Measurements from ENCODE around the gene PHF13.

The PHF13 gene

DNA sequence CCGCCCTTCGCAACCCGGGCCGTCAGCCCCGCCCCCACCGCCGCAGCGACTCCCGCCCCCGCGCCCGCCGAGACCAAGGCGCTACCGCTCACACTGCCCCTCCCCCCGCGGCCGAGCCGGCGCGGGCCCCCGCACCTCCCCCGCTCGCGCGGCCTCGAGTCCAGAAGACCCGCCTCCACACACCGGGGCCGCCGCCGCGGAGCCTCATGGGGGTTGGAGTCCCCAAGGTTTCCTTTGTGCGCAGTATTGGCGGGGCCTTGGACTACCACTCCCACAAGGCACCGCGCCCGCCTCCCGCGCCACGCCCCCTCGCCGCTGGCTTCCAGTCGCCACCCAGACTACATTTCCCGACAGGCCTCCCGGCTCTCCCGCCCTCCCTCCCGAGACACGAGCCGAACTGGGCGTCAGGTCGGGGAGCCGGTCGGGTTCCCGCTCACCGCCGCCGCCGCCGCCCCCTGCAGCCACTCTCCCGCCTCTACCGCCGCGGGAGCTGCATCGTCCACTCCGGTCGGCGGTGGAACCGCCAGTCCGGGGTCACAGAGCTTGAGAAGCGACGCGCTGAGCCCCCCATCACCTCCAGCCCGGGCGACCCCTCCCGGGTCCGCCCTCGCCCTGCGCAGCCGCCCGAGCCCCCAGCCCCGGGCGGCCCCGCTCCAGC lies at the start of gene PHF13:
PHF13 (plus strand) TSS at position 371 of the 658 bp plus-strand sequence. CDS start 336 bp downstream, outside the sequence.
- peak; percentile 98 for DNase-seq (ENCODE audit: low read depth)

DNA sequence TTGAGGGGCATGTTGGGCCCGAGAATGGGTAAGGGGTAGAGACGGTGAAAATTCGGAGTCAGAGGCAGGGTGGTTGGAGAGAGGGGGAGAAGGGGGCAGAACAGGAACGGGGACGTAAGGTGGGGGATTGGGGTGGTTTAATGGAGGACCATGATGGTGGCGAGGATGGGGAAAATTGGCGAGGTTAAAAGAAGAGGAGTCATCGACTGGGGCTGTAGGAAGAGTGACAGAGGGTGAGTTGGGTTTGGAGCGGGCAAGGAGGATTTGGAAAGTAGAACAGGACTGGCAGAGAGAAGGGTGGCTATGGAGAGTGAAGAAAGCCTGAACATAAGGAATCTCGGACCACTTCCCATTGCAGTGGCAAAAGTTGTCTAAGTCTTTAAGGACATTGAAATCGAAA lies 44.5 kb upstream of the PHF13 start:
- DNase-seq (ENCODE audit: low read depth): no peak

DNA sequence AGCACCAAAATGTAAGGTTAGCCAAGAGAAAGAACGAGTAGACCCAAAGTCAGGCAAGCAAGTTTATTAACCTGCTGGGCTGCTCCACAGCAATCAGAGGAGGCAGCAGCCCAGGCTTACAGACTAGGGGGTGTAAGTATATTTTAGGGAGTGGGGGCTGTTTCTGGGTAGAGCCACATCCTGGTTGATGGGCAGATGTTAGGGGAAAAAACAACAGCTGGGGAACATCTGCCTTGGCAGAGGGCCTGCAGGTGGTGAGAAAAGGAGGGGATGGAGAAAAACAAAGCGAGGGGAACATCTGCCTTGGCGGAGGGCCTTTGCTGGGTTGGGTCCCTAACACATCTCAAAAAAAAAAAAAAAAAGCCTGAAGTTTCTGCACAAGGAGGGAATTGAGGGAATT lies 43.4 kb upstream of the PHF13 start:
- DNase-seq (ENCODE audit: low read depth): no peak

DNA sequence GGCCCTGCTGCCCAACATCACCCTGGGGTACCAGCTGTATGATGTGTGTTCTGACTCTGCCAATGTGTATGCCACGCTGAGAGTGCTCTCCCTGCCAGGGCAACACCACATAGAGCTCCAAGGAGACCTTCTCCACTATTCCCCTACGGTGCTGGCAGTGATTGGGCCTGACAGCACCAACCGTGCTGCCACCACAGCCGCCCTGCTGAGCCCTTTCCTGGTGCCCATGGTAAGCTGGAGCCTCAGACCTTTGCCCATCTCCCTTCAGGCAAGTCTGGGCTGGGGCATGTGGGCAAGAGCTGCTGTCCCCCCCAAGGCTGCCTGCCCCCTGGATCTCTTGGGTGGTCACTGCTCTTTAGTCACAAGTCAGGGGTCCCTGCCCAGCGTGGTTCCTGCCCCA lies 42.5 kb upstream of the PHF13 start:
- no peak for DNase-seq (ENCODE audit: low read depth)

GRCh38 chr1:6572653-6573383 lies 40.7 kb upstream of the PHF13 start:
- no peak for DNase-seq (ENCODE audit: low read depth)

DNA sequence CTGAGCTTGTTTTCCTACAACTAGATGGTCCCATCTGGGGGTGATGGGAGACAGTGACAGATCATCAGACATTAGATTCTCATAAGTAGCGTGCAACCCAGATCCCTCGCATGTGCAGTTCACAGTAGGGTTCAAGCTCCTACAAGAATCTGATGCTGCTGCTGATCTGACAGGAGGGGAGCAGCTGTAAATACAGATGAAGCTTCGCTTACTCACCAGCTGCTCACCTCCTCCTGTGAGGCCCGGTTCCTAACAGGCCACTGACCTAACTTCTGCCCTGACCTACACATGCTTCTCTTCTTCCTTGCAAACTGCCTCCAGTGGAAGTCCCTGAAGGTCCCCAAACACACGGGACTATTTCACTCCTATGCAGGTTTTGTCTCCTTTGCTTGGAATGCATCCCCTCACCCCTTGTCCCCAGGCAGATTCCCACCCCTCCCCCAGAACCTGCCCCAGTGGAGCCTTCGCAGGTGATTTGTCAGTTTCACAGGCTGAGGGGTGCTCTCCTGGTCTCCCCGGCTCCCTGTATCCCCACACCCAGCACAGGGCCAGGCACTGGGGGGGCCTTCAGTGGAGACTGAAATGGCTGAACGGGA lies 39.4 kb upstream of the PHF13 start:
- no peak for DNase-seq (ENCODE audit: low read depth)

DNA sequence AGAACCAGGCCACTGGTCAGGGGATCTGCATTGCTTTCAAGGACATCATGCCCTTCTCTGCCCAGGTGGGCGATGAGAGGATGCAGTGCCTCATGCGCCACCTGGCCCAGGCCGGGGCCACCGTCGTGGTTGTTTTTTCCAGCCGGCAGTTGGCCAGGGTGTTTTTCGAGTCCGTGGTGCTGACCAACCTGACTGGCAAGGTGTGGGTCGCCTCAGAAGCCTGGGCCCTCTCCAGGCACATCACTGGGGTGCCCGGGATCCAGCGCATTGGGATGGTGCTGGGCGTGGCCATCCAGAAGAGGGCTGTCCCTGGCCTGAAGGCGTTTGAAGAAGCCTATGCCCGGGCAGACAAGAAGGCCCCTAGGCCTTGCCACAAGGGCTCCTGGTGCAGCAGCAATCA lies 38.7 kb upstream of the PHF13 start:
- no peak for DNase-seq (ENCODE audit: low read depth)

- no peak for DNase-seq (ENCODE audit: low read depth)
These were observed 35.6 kb upstream of the PHF13 start for GRCh38 chr1:6577831-6578525.

- no peak for DNase-seq (ENCODE audit: low read depth)
These were observed 34.7 kb upstream of the PHF13 start for GRCh38 chr1:6578624-6579373.

- DNase-seq (ENCODE audit: low read depth): peak; percentile 96
These were observed 34.0 kb upstream of the PHF13 start, which contains the start of gene ZBTB48 for GRCh38 chr1:6579374-6580118. Gene ZBTB48, plus strand, starts transcription at chr1:6579994. Its CDS starts 616 bp downstream, at chr1:6580610.

DNA sequence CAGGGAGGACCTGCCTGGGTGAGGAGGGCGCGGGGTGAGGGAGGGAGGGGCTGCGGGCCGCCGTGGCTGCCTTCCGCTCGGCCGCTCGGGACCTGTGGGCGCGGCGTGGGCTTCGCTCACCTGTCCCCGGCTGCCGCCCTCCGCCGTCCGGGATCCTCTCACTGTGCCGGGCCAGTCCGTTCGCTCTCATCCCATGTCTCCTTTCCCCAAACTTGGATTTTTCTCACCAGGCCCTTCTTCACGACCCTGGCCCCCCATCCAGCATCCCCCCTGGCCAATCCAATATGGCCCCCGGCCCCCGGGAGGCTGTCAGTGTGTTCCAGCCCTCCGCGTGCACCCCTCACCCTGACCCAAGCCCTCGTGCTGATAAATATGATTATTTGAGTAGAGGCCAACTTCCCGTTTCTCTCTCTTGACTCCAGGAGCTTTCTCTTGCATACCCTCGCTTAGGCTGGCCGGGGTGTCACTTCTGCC lies 33.4 kb upstream of the PHF13 start:
- no peak for DNase-seq (ENCODE audit: low read depth)

DNA sequence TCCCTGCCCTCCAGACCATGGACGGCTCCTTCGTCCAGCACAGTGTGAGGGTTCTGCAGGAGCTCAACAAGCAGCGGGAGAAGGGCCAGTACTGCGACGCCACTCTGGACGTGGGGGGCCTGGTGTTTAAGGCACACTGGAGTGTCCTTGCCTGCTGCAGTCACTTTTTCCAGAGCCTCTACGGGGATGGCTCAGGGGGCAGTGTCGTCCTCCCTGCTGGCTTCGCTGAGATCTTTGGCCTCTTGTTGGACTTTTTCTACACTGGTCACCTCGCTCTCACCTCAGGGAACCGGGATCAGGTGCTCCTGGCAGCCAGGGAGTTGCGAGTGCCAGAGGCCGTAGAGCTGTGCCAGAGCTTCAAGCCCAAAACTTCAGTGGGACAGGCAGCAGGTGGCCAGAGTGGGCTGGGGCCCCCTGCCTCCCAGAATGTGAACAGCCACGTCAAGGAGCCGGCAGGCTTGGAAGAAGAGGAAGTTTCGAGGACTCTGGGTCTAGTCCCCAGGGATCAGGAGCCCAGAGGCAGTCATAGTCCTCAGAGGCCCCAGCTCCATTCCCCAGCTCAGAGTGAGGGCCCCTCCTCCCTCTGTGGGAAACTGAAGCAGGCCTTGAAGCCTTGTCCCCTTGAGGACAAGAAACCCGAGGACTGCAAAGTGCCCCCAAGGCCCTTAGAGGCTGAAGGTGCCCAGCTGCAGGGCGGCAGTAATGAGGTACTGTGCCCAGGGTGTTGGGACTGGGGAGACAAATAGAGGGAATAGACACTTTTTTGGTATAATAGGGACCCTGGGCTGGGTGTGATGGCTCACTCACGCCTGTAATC lies 32.7 kb upstream of the PHF13 start:
- DNase-seq (ENCODE audit: low read depth): no peak

DNA sequence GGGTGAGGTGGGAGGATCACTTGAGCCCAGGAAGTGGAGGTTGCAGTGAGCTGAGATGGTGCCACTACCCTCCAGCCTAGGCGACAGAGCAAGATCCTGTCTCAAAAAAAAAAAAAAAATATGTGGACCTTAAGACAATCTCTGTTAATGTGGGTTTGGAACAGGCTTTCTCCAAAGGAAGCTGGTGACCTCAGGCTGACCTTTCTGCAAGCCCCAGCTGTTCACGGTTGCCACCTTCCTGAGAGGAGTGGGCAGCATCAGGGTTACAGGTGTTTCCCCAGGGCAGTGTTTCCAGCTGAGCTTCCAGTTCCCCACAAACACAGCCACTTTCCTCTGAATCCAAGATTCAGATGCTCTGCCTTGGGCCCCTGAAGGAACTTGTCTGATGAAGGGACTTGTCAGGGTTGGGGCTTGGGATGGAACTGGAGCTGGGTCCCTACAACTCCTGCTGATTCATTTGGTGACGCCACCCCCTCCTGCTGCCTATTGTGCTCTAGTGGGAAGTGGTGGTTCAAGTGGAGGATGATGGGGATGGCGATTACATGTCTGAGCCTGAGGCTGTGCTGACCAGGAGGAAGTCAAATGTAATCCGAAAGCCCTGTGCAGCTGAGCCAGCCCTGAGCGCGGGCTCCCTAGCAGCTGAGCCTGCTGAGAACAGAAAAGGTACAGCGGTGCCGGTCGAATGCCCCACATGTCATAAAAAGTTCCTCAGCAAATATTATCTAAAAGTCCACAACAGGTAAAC lies 31.8 kb upstream of the PHF13 start:
- no peak for DNase-seq (ENCODE audit: low read depth)

DNA sequence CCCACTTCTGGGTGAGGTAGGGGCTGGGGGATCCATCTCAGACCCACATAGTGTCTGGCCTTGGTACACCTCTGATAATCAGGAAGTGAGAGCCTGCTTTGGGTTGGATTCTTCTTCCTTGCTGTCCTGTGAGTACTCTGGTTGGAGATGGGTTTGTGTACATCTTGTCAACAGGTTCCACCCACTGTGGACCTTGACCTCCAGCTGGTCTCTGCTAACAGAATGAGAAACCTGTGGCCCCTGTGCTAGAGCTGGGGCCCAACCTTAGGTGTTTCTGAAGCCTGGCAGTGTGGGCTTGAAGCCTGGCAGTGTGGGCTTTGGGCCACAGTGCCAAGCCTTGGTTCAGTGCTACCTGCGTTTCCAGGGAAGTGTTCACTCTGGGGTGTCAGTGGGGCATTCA lies 31.2 kb upstream of the PHF13 start:
- DNase-seq (ENCODE audit: low read depth): no peak

DNA sequence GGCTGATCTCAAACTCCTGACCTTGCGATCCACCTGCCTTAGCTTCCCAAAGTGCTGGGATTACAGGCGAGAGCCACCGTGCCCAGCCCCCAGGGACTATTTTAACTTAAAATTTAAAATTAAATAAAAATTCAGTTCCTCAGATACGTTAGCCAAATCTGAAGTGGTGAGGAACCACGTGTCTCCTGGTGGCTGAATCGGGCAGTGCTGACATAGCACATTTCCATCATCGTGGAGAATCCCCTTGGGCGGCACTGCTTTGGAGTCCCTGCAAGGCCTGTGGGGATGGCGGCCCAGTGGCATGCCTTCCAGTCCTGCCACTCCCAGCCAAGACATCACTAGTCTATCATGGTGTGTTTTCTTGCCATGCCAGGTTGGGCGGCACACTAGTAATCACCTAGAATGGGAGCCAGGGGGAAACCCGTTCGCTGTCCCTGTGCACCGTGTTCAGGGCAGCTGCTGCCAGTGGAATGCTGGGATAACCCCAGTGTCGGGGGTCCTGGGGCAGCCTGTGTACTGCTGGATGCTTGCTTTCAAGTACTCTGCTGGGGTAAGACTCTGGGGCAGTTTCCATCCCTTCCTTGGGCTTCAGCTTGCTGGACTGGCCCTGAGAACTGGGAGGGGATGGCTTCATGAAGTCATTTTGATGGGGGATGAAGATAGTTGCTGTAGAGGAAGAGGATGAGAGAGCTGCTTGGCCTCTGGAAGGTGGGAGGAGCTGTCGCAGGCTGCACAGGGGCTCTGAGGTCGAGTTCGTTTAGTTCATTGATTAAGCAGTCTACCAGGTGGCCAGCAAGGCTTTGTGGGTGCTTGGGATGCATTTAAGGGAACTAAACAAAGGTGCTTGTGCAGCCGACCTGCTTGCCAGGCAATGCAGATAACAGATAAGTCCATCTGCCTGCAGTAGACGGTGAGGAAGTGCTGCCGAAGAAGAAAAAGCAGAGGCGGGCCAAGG lies 29.1 kb upstream of the PHF13 start:
- DNase-seq (ENCODE audit: low read depth): no peak

- DNase-seq (ENCODE audit: low read depth): no peak
These were observed 28.3 kb upstream of the PHF13 start for GRCh38 chr1:6585081-6585722.

GRCh38 chr1:6585841-6586240 lies 27.7 kb upstream of the PHF13 start:
- DNase-seq (ENCODE audit: low read depth): no peak

DNA sequence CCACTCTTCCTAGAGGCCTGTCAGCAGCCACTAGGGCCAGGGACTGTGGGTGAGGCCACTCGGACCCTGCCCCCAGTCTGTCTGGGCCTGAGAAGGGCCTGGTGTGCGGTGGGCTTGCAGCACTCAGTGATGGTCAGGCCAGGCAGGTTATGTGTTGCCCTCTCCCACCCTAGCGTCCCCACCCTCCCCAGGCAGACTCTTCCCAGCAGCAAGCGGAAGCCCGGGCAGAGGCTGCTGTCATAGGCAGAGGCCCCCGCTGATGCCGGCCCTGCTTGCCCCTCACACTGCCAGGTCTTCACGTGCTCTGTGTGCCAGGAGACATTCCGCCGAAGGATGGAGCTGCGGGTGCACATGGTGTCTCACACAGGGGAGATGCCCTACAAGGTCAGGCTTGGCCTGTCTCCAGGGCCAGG lies 27.1 kb upstream of the PHF13 start:
- no peak for DNase-seq (ENCODE audit: low read depth)

Data from GM04504 (cell line).